Neural progenitor cell (in vitro differentiated cells): ENCODE data around the gene RIMKLB. TPM values are rescaled to one million over a fixed set of nuclear protein-coding genes. Genes with fewer than 3 reads are reported as not detected.
A peak's percentile ranks its signal among the peaks of the same experiment; 100 is the strongest.

Experiments
- DNase-seq: peaks from one replicate; pipeline ENCODE4 v3.0.0-alpha.2; 2016; ENCODE audit warnings: low spot score
- H2AFZ ChIP-seq: fragments of 200-600 bp; sonication (generic); replicated peaks from 2 replicates; pipeline ENCODE4 v1.6.1; 2016; ENCODE audit warnings: antibody characterized with exemption
- H3F3A ChIP-seq: fragments of 200-600 bp; sonication (generic); 2 replicates; pipeline ENCODE4 v1.6.1; 2016; ENCODE audit warnings: antibody characterized with exemption, low read depth
- H3K27ac ChIP-seq: fragments of 200-600 bp; sonication (generic); 2 replicates; pipeline ENCODE4 v1.5.1; 2016; ENCODE audit warnings: mild to moderate bottlenecking
- H3K27me3 ChIP-seq: fragments of 200-600 bp; sonication (generic); 2 replicates; pipeline ENCODE4 v1.6.1; 2016; ENCODE audit warnings: mild to moderate bottlenecking, moderate library complexity
- H3K36me3 ChIP-seq: fragments of 200-600 bp; sonication (generic); 2 replicates; pipeline ENCODE4 v1.5.1; 2016
- H3K4me1 ChIP-seq: fragments of 200-600 bp; sonication (generic); 2 replicates; pipeline ENCODE4 v1.6.1; 2016; ENCODE audit warnings: mixed run types
- H3K4me2 ChIP-seq: fragments of 200-600 bp; sonication (generic); 2 replicates; pipeline ENCODE4 v1.6.1; 2016
- H3K4me3 ChIP-seq: fragments of 200-600 bp; sonication (generic); 2 replicates; pipeline ENCODE4 v1.5.1; 2016
- H3K79me2 ChIP-seq: fragments of 200-600 bp; sonication (generic); 2 replicates; pipeline ENCODE4 v1.6.1; 2016; ENCODE audit warnings: low read depth
- H3K9ac ChIP-seq: fragments of 200-600 bp; sonication (generic); 2 replicates; pipeline ENCODE4 v1.6.1; 2016
- H3K9me3 ChIP-seq: fragments of 200-600 bp; sonication (generic); 2 replicates; pipeline ENCODE4 v1.5.1; 2016; ENCODE audit warnings: low read depth
- H4K20me1 ChIP-seq: fragments of 200-600 bp; sonication (generic); 2 replicates; pipeline ENCODE4 v1.6.1; 2016; ENCODE audit warnings: low read depth
- H3K27ac Mint-ChIP-seq: 3 replicates; pipeline ENCODE4 v1.8.0; 2021; ENCODE audit warnings: mixed read lengths
- H3K27me3 Mint-ChIP-seq: 2 replicates; pipeline ENCODE4 v1.8.0; 2022; ENCODE audit warnings: low read depth, mild to moderate bottlenecking, inconsistent platforms, moderate library complexity, mixed read lengths; ENCODE audit not compliant: insufficient read depth
- H3K36me3 Mint-ChIP-seq: 3 replicates; pipeline ENCODE4 v1.8.0; 2021; ENCODE audit warnings: mixed read lengths
- H3K4me1 Mint-ChIP-seq: 3 replicates; pipeline ENCODE4 v1.8.0; 2021; ENCODE audit warnings: mixed read lengths
- H3K4me3 Mint-ChIP-seq: 3 replicates; pipeline ENCODE4 v1.8.0; 2021; ENCODE audit warnings: mild to moderate bottlenecking, moderate library complexity, mixed read lengths
- H3K9me3 Mint-ChIP-seq: 3 replicates; pipeline ENCODE4 v1.8.0; 2020; ENCODE audit warnings: mixed read lengths
- EZH2 ChIP-seq: fragments of 200-600 bp; sonication (generic); IDR thresholded peaks from 2 replicates; pipeline ENCODE4 v1.6.1; 2017; ENCODE audit warnings: antibody characterized with exemption, mild to moderate bottlenecking, moderate library complexity
- EZH2phosphoT487 ChIP-seq: fragments of 200-600 bp; sonication (generic); IDR thresholded peaks from 2 replicates; pipeline ENCODE4 v1.6.1; 2017; ENCODE audit warnings: antibody characterized with exemption
- total RNA-seq: library from RNA; depleted of rRNA; stranded (reverse); fragments of >200 nt; gene quantifications from 2 replicates; pipeline ENCODE4 v1.2.3, GENCODE V29; 2015; ENCODE audit warnings: low replicate concordance
- TF ChIP-seq, protein P1 (sequence below): fragments of 200-600 bp; sonication (generic); IDR thresholded peaks from 2 replicates; pipeline ENCODE4 v1.5.1; 2017; ENCODE audit warnings: antibody characterized with exemption, mild to moderate bottlenecking

The RIMKLB gene
- total RNA-seq, 1 donor from 2014 or later, result 131 TPM

DNA sequence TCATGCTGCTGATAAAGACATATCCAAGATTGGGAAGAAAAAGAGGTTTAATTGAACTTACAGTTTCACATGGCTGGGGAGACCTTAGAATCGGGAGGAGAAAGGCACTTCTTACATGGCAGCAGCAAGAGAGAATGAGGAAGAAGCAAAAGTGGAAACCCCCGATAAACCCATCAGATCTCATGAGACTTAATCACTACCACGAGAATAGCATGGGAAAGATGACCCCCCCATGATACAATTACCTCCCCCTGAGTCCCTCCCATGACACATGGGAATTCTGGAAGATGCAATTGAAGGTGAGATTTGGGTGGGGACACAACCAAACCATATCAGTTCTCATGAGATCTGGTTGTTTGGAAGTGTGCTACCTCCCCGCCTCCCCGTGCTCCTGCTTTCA is 25.4 kb upstream of the RIMKLB start:
- H3K4me2 ChIP-seq, result no peak overlapping the region
- peaks cover 15% of the 10 kb centered on the region for H3K4me1 ChIP-seq
- Mint-ChIP-seq H3K27me3 (peaks cover 2% of the 10 kb centered on the region), H3K4me3 (no peak overlapping the region), H3K4me1 (peaks cover 3% of the 10 kb centered on the region), H3K36me3 (no peaks in the 10 kb centered on the region), H3K9me3 (peaks cover 5% of the 10 kb centered on the region), H3K27ac (no peak overlapping the region)
- H3K9ac ChIP-seq, result no peak overlapping the region
- peaks cover 2% of the 10 kb centered on the region for H3K36me3 ChIP-seq
- H3K4me3 ChIP-seq, result no peak overlapping the region
- peaks cover 4% of the 10 kb centered on the region for H3F3A ChIP-seq
- no peak for DNase-seq
- TF ChIP-seq, protein P1, sequence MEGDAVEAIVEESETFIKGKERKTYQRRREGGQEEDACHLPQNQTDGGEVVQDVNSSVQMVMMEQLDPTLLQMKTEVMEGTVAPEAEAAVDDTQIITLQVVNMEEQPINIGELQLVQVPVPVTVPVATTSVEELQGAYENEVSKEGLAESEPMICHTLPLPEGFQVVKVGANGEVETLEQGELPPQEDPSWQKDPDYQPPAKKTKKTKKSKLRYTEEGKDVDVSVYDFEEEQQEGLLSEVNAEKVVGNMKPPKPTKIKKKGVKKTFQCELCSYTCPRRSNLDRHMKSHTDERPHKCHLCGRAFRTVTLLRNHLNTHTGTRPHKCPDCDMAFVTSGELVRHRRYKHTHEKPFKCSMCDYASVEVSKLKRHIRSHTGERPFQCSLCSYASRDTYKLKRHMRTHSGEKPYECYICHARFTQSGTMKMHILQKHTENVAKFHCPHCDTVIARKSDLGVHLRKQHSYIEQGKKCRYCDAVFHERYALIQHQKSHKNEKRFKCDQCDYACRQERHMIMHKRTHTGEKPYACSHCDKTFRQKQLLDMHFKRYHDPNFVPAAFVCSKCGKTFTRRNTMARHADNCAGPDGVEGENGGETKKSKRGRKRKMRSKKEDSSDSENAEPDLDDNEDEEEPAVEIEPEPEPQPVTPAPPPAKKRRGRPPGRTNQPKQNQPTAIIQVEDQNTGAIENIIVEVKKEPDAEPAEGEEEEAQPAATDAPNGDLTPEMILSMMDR, result no peak
- TF ChIP-seq EZH2 (no peak), EZH2phosphoT487 (no peak)
- no peaks in the 10 kb centered on the region for H4K20me1 ChIP-seq
- H3K27ac ChIP-seq, result no peak overlapping the region
- H3K9me3 ChIP-seq, result no peaks in the 10 kb centered on the region
- no peak overlapping the region for H2AFZ ChIP-seq
- H3K27me3 ChIP-seq, result no peaks in the 10 kb centered on the region
- H3K79me2 ChIP-seq, result no peaks in the 10 kb centered on the region

DNA sequence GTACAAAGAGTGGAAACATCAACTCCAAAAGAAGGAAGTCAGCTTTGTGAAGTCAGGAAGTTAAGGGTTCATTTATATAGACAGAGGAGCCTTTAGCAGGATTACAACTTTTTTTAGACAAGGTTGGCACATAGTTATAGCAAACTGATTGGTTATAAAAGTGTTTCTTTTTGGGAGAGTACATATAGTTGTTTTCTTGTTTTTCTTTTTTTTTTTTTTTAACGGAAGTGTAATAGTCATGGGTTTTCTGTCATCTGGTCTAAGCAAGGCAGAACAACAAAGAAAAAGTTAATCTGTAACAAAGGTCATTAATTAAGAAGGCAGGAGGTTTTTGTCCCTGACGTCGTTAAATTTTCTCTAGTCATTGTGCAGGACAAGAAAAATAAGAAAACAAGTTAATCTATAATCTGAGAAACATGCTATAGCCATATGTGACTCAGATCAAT is 22.2 kb upstream of the RIMKLB start:
- H3F3A ChIP-seq, result peaks cover 4% of the 10 kb centered on the region
- TF ChIP-seq EZH2phosphoT487, result no peak
- TF ChIP-seq, protein P1, result no peak
- no peak for TF ChIP-seq EZH2

DNA sequence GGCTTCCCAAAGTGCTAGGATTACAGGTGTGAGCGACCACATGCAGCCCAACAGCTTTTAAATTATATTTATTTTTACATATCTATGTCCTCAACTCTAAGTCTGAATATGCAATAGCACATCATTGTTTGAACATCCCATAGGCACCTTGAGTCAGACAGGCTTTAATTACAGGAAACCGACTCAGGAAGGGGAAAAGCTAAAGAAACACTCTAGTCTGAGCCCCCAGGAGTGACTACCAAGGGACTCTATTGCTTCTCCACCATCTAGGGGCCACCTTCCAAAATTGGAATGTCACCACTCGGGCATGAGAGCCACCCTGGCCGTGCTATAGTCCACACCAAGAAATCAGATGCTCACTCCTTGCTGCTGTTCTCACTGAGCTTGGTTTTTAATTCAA is 21.1 kb upstream of the RIMKLB start:
- Histone ChIP-seq H3K79me2 (no peaks in the 10 kb centered on the region), H3F3A (peaks cover 4% of the 10 kb centered on the region), H3K9ac (no peak overlapping the region), H3K9me3 (no peaks in the 10 kb centered on the region), H4K20me1 (no peaks in the 10 kb centered on the region), H3K27ac (no peak overlapping the region), H3K4me2 (no peak overlapping the region), H3K36me3 (peaks cover 2% of the 10 kb centered on the region), H2AFZ (no peak overlapping the region), H3K4me3 (no peak overlapping the region), H3K4me1 (peaks cover 15% of the 10 kb centered on the region), H3K27me3 (no peaks in the 10 kb centered on the region)
- Mint-ChIP-seq H3K9me3 (no peaks in the 10 kb centered on the region), H3K27me3 (no peaks in the 10 kb centered on the region), H3K4me1 (peaks cover 4% of the 10 kb centered on the region), H3K27ac (no peak overlapping the region), H3K36me3 (no peaks in the 10 kb centered on the region), H3K4me3 (no peak overlapping the region)
- no peak for DNase-seq
- TF ChIP-seq EZH2phosphoT487, result no peak
- TF ChIP-seq, protein P1, result no peak
- TF ChIP-seq EZH2, result no peak

More for the DNA sequence above, 22.2 kb upstream of the RIMKLB start:
- Histone ChIP-seq H3K9ac (no peak overlapping the region), H3K79me2 (no peaks in the 10 kb centered on the region), H3K36me3 (peaks cover 2% of the 10 kb centered on the region), H3K9me3 (no peaks in the 10 kb centered on the region), H2AFZ (no peak overlapping the region), H3K4me3 (no peak overlapping the region), H3K4me2 (peak overlapping the region; percentile 17), H3K27ac (no peak overlapping the region), H3K4me1 (peaks cover 15% of the 10 kb centered on the region), H4K20me1 (no peaks in the 10 kb centered on the region), H3K27me3 (no peaks in the 10 kb centered on the region)
- Mint-ChIP-seq H3K27ac (no peak overlapping the region), H3K36me3 (no peaks in the 10 kb centered on the region), H3K4me1 (peaks cover 4% of the 10 kb centered on the region), H3K4me3 (no peak overlapping the region), H3K27me3 (no peaks in the 10 kb centered on the region), H3K9me3 (no peaks in the 10 kb centered on the region)
- no peak for DNase-seq
